H1 (cell line): ENCODE measurements around the gene PDGFRA. TPM values are rescaled to one million over a fixed set of nuclear protein-coding genes. Genes with fewer than 3 reads are reported as not detected.

Experiments
- SP4 ChIP-seq: IDR thresholded peaks from 2 replicates; pipeline ENCODE4 v1.6.1; 2012; ENCODE audit warnings: low read length, inconsistent platforms
- polyA plus RNA-seq, 7 experiments: library from polyadenylated mRNA; depleted of rRNA in 3 of 7; stranded (reverse) in 5 of 7; unstranded in 2 of 7; fragments of >200 nt in 5 of 7; fragments of 200-250 nt in 2 of 7; gene quantifications; 1 replicate in 5 of 7; 2 replicates in 1 of 7; 4 replicates in 1 of 7; pipeline versions ENCODE4 v1.2.1 to v1.2.3, GENCODE V29; 2011 to 2013; ENCODE audit warnings: missing spikeins in 2 of 7, mixed read lengths in 2 of 7
- total RNA-seq: library from RNA; stranded (reverse); fragmentation: NEBNext Ultra II Directional; extraction: Animal tissue kit (Norgen Biotek cat#: 25700); gene quantifications from 2 replicates; pipeline ENCODE4 v1.2.1, GENCODE V29; 2021
- TF ChIP-seq, protein P1 (sequence below): IDR thresholded peaks from 2 replicates; pipeline ENCODE4 v1.6.1; 2011; ENCODE audit warnings: low read depth, mild to moderate bottlenecking, low read length; ENCODE audit not compliant: insufficient read depth

The PDGFRA gene
- total and polyA plus RNA-seq, 2 of the 8 experiments (the other 6 are each of a cell fraction or from before 2014, with no cell fraction given) = 1.4 to 3.4 TPM

DNA sequence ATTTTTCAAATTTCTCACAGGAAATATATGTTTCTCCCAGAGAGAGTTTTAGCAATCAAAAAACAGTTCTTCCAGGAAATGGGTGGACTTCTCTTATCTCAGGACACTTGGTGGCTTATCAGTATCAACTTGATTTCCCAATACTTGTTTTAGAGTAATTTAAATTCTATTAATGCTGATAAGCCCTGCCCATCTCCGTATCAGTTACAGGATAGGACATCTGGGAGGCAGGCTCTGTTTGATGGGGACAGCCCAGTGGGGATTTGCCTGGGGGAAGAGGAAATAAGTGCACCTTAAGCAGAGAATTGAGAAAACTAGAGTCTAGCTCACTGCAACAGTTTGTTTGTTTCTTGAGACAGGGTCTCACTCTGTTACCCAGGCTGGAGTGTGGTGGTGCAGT, 43.2 kb upstream of the PDGFRA start (continued):
- TF ChIP-seq, protein P1, sequence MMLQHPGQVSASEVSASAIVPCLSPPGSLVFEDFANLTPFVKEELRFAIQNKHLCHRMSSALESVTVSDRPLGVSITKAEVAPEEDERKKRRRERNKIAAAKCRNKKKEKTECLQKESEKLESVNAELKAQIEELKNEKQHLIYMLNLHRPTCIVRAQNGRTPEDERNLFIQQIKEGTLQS = no peak
- no peak for TF ChIP-seq SP4
